ENCODE results near the gene HNRNPUL1. TPM values are rescaled to one million over a fixed set of nuclear protein-coding genes. Genes with fewer than 3 reads are reported as not detected.

HNRNPUL1 gene
- total RNA-seq, 2 experiments from 2014 or later = 367 to 388 TPM

- H3K4me3 ChIP-seq (ENCODE audit: low read length) = no peak overlapping the region
- peaks cover 0 to 7% of the 10 kb centered on the region in 2 experiments for H3K9me3 ChIP-seq (ENCODE audit: control insufficient read depth in 1 of 2, insufficient read depth in 1 of 2, low read length in 2 of 2)
- Mint-ChIP-seq H3K4me3 (no peak overlapping the region), H3K36me3 (ENCODE audit: low read depth) (no peaks in the 10 kb centered on the region), H3K4me1 (ENCODE audit: low read depth) (peaks cover 18% of the 10 kb centered on the region), H3K9me3 (no peaks in the 10 kb centered on the region), H3K27me3 (peaks cover 23% of the 10 kb centered on the region), H3K27ac (peak overlapping the region; percentile 18)
- ChIA-PET POLR2A (no interaction called here), CTCF (no interaction called here)
- ATAC-seq (ENCODE audit: poor library complexity) (no peak), DNase-seq (no peak)
- H3K27ac ChIP-seq (ENCODE audit: low read depth in 1 of 2, low read length in 2 of 2) = no peak overlapping the region
- peaks cover 7 to 10% of the 10 kb centered on the region in 2 experiments for H3K27me3 ChIP-seq (ENCODE audit: control insufficient read depth in 1 of 2, insufficient read depth in 2 of 2, low read length in 2 of 2)
- intact Hi-C loops (cut with DNase I, micrococcal nuclease) = loop anchor here (1.0 to 5.0 kb wide), 2 partner anchors 38 kb away; partner anchors contain the start of gene HNRNPUL1 (in 1 of the 2)
- H3K36me3 ChIP-seq (ENCODE audit: insufficient read depth, low read length) = no peaks in the 10 kb centered on the region
- H3K4me1 ChIP-seq (ENCODE audit: insufficient read depth, low read length) = peaks cover 16% of the 10 kb centered on the region
- no peak for TF ChIP-seq CTCF (IDR thresholded peaks at IDR 0.05)
Observed at GRCh38 chr19:41224632-41225031, 39.5 kb upstream of the HNRNPUL1 start.

DNA sequence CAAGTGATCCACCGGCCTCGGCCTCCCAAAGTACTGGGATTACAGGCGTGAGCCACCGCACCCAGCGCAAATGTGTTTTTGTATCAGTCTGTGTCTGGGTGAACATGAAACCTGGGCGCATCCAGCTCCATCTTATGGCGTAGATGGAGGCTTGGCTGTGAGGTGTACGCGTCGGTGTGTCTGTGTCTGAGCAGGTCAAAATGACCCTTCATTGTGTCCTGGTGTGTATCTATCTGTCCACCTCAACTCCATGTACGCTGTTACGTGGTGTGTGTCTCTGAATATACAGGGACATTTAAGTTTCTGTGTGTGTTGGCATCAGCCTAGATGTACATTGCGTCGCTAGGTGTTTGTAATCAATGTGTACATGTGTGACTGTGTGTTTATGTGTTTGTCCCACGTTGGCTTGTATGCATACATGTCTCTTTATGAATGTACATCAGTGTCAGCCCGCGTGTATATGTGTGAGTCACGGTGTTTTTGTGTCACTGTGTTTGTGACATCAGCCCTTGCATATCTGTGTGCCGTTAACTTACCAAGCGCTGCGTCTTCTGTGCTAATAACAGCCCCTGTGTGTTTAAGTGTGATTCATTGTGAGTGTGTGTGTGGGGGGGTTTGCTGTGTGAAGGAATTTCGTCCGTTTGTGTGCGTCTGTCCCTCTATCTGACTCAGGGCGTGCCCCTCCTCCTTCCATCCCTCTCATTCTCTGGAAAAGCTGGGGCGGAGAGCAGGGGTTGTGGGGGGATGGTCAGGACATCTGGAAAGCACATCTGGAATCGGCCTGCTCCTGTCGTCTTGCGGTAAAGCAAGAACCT, 38.7 kb upstream of the HNRNPUL1 start:
- CTCF ChIA-PET = interaction anchor here (1.2 to 1.6 kb wide), 2 partner anchors 21 to 37 kb away, joined by 4 to 5 read pairs; no protein-coding TSS in a partner anchor
- Histone ChIP-seq H3K27me3 (ENCODE audit: control insufficient read depth in 1 of 2, insufficient read depth in 2 of 2, low read length in 2 of 2) (peaks cover 0 to 6% of the 10 kb centered on the region in 2 experiments), H3K36me3 (ENCODE audit: insufficient read depth, low read length) (no peaks in the 10 kb centered on the region), H3K27ac (ENCODE audit: low read depth in 1 of 2, low read length in 2 of 2) (no peak overlapping the region), H3K4me3 (ENCODE audit: low read length) (peak overlapping the region; percentile 60), H3K9me3 (ENCODE audit: control insufficient read depth in 1 of 2, insufficient read depth in 1 of 2, low read length in 2 of 2) (peaks cover 0 to 3% of the 10 kb centered on the region in 2 experiments), H3K4me1 (ENCODE audit: insufficient read depth, low read length) (peaks cover 16% of the 10 kb centered on the region)
- DNase-seq (peak in 9 of 14 experiments; percentile 8 to 71 (median 28)), ATAC-seq (ENCODE audit: poor library complexity) (peak; percentile 55)
- H3K9me3 Mint-ChIP-seq = no peaks in the 10 kb centered on the region
- H3K27me3 Mint-ChIP-seq = peaks cover 17% of the 10 kb centered on the region
- no peak for TF ChIP-seq CTCF (IDR thresholded peaks at IDR 0.05)
- peaks cover 18% of the 10 kb centered on the region for H3K4me1 Mint-ChIP-seq (ENCODE audit: low read depth)
- no peaks in the 10 kb centered on the region for H3K36me3 Mint-ChIP-seq (ENCODE audit: low read depth)
- intact Hi-C loops (cut with DNase I, micrococcal nuclease) = loop anchor here (1.0 to 5.0 kb wide), 2 partner anchors 37 kb away; partner anchors contain the start of gene HNRNPUL1 (in 1 of the 2)
- peak overlapping the region; percentile 95 for H3K4me3 Mint-ChIP-seq
- peak overlapping the region; percentile 85 for H3K27ac Mint-ChIP-seq
- POLR2A ChIA-PET = interaction anchor here (1.0 to 2.6 kb wide), 3 partner anchors 21 to 38 kb away, joined by 3 to 28 read pairs (median 8); partner anchors contain the start of gene HNRNPUL1

- Mint-ChIP-seq H3K4me3 (peak overlapping the region; percentile 86), H3K36me3 (ENCODE audit: low read depth) (no peaks in the 10 kb centered on the region), H3K4me1 (ENCODE audit: low read depth) (peaks cover 18% of the 10 kb centered on the region), H3K27ac (peak overlapping the region; percentile 85), H3K27me3 (peaks cover 8% of the 10 kb centered on the region), H3K9me3 (no peaks in the 10 kb centered on the region)
- ChIA-PET POLR2A (interaction anchor here (1.0 to 2.6 kb wide), 3 partner anchors 22 to 37 kb away, joined by 3 to 28 read pairs (median 8); partner anchors contain the start of gene HNRNPUL1), CTCF (interaction anchor here (1.2 to 1.6 kb wide), 2 partner anchors 22 to 36 kb away, joined by 4 to 5 read pairs; no protein-coding TSS in a partner anchor)
- Histone ChIP-seq H3K9me3 (ENCODE audit: control insufficient read depth in 1 of 2, insufficient read depth in 1 of 2, low read length in 2 of 2) (no peaks in the 10 kb centered on the region), H3K4me3 (ENCODE audit: low read length) (peak overlapping the region; percentile 60), H3K36me3 (ENCODE audit: insufficient read depth, low read length) (no peaks in the 10 kb centered on the region), H3K27ac (ENCODE audit: low read depth in 1 of 2, low read length in 2 of 2) (no peak overlapping the region), H3K4me1 (ENCODE audit: insufficient read depth, low read length) (peaks cover 16% of the 10 kb centered on the region), H3K27me3 (ENCODE audit: control insufficient read depth in 1 of 2, insufficient read depth in 2 of 2, low read length in 2 of 2) (peaks cover 0 to 2% of the 10 kb centered on the region in 2 experiments)
- peak; percentile 7 for TF ChIP-seq CTCF (IDR thresholded peaks at IDR 0.05)
- ATAC-seq (ENCODE audit: poor library complexity) = peak; percentile 74
- intact Hi-C loops (cut with DNase I, micrococcal nuclease) = loop anchor here in 1 of 2 experiments (5.0 kb wide), 1 partner anchor 36 kb away; the partner anchor contains the start of gene HNRNPUL1
- peak in 13 of 14 experiments; percentile 8 to 71 (median 38) for DNase-seq
Observed at GRCh38 chr19:41226053-41226873, 37.9 kb upstream of the HNRNPUL1 start.

All from CD4-positive, alpha-beta T cell (primary cell).